ENCODE data around the gene PLCH1. TPM values are rescaled to one million over a fixed set of nuclear protein-coding genes. Genes with fewer than 3 reads are reported as not detected.

Gene PLCH1
- total RNA-seq, 1 experiment from 2014 or later = 5.2 TPM

DNA sequence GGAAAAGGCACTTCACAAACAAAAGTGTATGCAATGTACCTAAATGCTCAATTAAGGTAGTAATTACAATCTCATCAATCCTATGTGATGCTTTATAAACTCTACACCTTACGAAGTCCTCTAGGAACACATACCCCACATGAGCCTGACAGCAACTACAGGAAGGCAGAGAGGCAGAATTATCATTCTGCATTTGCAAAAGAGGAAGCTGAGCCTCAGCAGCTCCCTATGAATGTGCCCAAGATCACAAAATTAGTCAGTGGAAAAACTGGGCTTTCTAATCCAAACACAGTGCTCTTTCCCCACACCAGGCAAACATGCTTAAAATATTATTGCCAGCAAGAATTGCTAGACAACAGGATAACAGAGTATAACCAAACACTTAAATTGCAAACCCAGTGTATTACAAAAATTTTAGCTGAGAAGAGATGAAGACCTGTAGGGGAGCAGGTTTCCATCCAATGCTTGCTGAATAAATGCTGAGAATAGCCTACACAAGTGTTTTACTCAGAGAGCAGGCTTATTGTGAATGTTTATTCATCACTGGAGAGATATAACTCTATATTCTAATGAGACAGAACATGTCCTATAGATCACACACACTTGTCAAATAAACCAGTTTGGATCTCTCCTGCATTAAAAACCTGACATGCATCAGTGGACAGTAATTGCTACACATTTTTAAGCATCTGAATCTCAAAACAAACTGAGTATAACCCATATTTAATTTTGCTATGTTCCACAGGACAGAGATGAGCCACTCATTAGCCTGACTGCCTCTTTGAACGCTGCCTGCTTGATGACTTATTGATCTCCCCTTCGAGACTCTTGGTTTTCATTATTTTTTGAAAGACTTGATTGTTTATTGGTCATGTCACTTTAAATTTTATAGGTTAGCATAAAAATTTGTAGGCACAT, 62.2 kb downstream of the PLCH1 start:
- no peaks in the 10 kb centered on the region for H3K27me3 ChIP-seq (ENCODE audit: control insufficient read depth, insufficient read depth, low read length)
- no peak overlapping the region for H3K4me3 ChIP-seq (ENCODE audit: insufficient read depth, low read depth, low read length)
- no peak for DNase-seq
- no peaks in the 10 kb centered on the region for H3K36me3 ChIP-seq (replicated peaks; ENCODE audit: control insufficient read depth, insufficient read depth, low read length)

DNA sequence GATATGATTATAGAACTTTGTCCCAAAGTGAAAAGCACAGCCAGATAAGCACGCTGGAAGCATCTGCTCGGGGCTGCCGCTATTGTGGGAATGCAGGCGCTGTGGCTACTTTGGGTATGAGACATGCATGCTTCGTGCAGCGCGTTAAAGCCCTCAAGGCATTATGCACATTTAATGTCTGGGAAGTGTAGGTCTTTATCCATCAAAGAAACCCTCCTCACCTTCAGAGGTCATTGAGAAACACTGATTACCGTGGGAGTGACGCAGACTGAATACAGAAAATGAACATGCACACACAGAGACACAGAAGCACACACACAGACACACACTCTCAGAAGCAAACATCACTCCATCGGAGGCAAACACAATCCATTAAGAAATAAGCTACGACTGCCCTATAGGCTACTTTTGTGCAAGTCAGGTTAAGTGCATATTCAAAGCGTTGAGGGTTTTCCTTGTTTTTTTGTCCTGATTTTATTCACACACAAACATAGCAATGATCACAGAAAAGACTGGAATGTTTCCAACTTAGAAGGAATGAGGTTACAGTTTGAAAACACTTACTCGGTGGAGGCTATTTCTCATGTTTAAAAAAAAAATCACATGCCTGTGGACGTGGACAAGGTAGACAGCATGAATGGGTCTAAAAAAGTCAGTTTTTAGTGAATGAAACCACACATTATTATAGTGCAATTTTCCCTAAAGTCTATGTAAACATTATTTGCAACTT, 68.5 kb downstream of the PLCH1 start:
- no peak for DNase-seq
- Histone ChIP-seq H3K4me3 (ENCODE audit: insufficient read depth, low read depth, low read length) (no peak overlapping the region), H3K27me3 (ENCODE audit: control insufficient read depth, insufficient read depth, low read length) (0 out of 2 replicates have a peak, but pooled peaks cover 2% of the 10 kb centered on the region), H3K36me3 (replicated peaks; ENCODE audit: control insufficient read depth, insufficient read depth, low read length) (no peaks in the 10 kb centered on the region)

DNA sequence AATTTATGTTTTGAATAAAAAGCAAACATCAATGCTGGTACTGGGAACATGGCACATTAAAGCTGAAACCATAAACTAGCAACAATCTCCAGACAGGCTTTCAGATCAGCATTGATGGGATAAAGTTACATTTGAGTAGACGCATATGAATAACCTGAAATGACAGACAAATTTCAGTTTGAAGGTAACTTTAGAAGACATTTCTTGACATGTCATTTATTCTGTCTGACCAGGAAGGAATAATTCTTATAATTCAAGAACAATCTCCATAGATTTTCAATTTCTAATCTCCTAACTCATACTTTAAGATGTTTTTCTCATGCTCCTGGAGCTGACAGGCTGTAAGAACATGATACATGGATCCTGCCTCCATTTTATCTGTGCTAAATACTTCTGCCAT, 69.8 kb downstream of the PLCH1 start:
- Histone ChIP-seq H3K36me3 (replicated peaks; ENCODE audit: control insufficient read depth, insufficient read depth, low read length) (no peaks in the 10 kb centered on the region), H3K4me3 (ENCODE audit: insufficient read depth, low read depth, low read length) (no peak overlapping the region), H3K27me3 (ENCODE audit: control insufficient read depth, insufficient read depth, low read length) (0 out of 2 replicates have a peak, but pooled peaks cover 2% of the 10 kb centered on the region)
- DNase-seq = no peak

DNA sequence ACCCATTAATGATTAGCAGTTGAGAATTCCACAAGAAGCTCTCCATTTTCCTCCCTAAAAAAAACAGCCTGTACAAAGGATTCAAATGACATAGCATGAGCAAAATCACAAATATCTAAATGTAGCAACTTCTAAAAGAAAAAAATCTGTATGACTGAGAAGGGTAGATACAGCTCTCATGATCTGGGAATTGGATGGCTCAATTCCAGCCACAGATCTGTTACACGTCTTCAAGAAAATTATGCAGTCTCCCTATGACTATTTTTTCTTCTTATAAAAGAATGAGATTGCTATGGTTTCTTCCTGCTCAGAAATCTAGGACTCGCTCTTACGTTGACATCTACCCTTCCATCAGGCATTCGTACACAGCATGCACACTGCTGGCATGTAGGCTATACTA, 71.5 kb downstream of the PLCH1 start:
- H3K27me3 ChIP-seq (ENCODE audit: control insufficient read depth, insufficient read depth, low read length) = 0 out of 2 replicates have a peak, but pooled peaks cover 2% of the 10 kb centered on the region

DNA sequence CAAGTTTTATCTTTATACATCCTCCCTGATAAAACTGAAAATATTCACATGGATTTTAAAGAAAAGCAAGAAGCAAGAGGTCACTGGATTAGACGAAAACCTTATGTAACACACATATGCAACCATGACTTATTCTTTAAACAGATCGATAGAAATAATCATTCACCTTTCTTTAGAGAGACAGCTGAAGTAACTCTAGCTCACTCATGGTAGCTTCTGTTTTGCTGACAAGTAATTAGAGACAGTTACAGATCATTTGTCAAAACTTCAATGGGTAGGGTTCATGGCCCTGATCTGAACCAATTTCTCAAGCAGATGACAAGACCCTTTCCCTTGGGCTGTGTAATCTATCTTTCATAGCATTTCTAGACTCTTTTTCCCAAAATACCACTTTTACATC, 74.5 kb downstream of the PLCH1 start:
- Histone ChIP-seq H3K36me3 (replicated peaks; ENCODE audit: control insufficient read depth, insufficient read depth, low read length) (no peaks in the 10 kb centered on the region), H3K4me3 (ENCODE audit: insufficient read depth, low read depth, low read length) (no peak overlapping the region), H3K27me3 (ENCODE audit: control insufficient read depth, insufficient read depth, low read length) (no peaks in the 10 kb centered on the region)
- DNase-seq = no peak

More for the DNA sequence above, 71.5 kb downstream of the PLCH1 start:
- DNase-seq = no peak
- no peak overlapping the region for H3K4me3 ChIP-seq (ENCODE audit: insufficient read depth, low read depth, low read length)
- no peaks in the 10 kb centered on the region for H3K36me3 ChIP-seq (replicated peaks; ENCODE audit: control insufficient read depth, insufficient read depth, low read length)

DNA sequence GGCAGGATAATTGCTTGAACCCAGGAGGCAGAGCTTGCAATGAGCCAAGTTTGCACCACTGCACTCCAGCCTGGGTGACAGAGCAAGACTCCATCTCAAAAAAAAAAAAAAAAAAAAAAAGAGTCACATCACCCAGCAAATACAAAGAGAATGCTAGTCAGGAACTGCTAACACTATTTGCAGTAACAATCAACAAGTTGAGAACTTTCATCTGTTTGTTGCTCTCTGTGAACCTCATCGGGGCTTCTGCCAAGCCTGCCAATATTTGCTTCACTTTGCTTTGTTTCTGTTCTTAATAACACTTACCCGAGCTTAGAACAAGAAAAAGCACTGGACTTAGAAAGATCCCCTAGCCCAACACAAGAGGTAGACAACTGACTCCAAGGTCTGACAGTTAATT, 76.9 kb downstream of the PLCH1 start:
- DNase-seq = no peak
- no peaks in the 10 kb centered on the region for H3K27me3 ChIP-seq (ENCODE audit: control insufficient read depth, insufficient read depth, low read length)
- no peaks in the 10 kb centered on the region for H3K36me3 ChIP-seq (replicated peaks; ENCODE audit: control insufficient read depth, insufficient read depth, low read length)
- no peak overlapping the region for H3K4me3 ChIP-seq (ENCODE audit: insufficient read depth, low read depth, low read length)

- no peaks in the 10 kb centered on the region for H3K27me3 ChIP-seq (ENCODE audit: control insufficient read depth, insufficient read depth, low read length)
- no peak overlapping the region for H3K4me3 ChIP-seq (ENCODE audit: insufficient read depth, low read depth, low read length)
- DNase-seq = no peak
- H3K36me3 ChIP-seq (replicated peaks; ENCODE audit: control insufficient read depth, insufficient read depth, low read length) = no peaks in the 10 kb centered on the region
These were observed 79.8 kb downstream of the PLCH1 start for GRCh38 chr3:155664925-155665695.

GRCh38 chr3:155663467-155664212, 81.2 kb downstream of the PLCH1 start:
- Histone ChIP-seq H3K27me3 (ENCODE audit: control insufficient read depth, insufficient read depth, low read length) (no peaks in the 10 kb centered on the region), H3K36me3 (replicated peaks; ENCODE audit: control insufficient read depth, insufficient read depth, low read length) (no peaks in the 10 kb centered on the region), H3K4me3 (ENCODE audit: insufficient read depth, low read depth, low read length) (no peak overlapping the region)
- no peak for DNase-seq

DNA sequence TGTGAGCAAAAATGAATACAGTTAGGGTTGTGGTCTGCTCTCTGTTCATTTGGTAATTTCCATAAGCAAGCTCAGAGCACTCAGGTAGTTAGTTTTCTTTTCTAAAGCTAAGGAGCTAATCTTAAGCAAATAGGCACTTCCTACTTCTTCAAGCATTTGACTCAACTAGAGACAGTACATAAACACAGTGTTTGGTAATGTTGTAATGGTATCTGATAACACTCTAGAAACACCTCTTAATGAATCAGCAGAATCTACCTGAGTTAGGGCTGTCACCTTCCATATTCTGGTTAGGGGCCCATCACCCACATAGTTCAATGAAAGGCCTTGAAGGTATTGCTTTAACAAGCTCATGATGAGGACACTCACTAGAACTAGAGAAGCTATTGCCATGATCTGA, 83.1 kb downstream of the PLCH1 start:
- Histone ChIP-seq H3K4me3 (ENCODE audit: insufficient read depth, low read depth, low read length) (no peak overlapping the region), H3K36me3 (replicated peaks; ENCODE audit: control insufficient read depth, insufficient read depth, low read length) (no peaks in the 10 kb centered on the region), H3K27me3 (ENCODE audit: control insufficient read depth, insufficient read depth, low read length) (no peaks in the 10 kb centered on the region)
- DNase-seq = no peak

DNA sequence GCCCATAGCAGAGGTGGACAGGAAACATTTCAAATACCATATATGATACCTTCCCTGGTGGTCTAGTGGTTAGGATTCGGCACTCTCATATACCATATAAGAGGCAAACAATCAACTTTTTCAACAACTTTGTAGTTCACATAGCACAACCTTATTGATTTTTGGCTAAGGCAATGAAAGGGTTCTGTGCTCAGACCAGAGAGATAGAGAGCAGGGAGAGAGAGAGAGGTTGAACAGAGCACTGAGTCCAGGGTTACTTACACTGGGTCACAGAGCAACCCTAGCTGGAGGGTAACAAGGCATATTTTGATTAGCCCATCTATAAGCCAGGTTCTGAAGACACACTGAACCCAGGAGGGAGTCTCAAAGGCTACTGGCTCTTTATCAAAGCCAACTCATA, 83.8 kb downstream of the PLCH1 start:
- no peak overlapping the region for H3K4me3 ChIP-seq (ENCODE audit: insufficient read depth, low read depth, low read length)

GRCh38 chr3:155658671-155659261, 86.1 kb downstream of the PLCH1 start:
- DNase-seq = no peak
- Histone ChIP-seq H3K4me3 (ENCODE audit: insufficient read depth, low read depth, low read length) (no peak overlapping the region), H3K36me3 (replicated peaks; ENCODE audit: control insufficient read depth, insufficient read depth, low read length) (no peaks in the 10 kb centered on the region), H3K27me3 (ENCODE audit: control insufficient read depth, insufficient read depth, low read length) (no peaks in the 10 kb centered on the region)

More for the DNA sequence above, 83.8 kb downstream of the PLCH1 start:
- DNase-seq = no peak
- Histone ChIP-seq H3K36me3 (replicated peaks; ENCODE audit: control insufficient read depth, insufficient read depth, low read length) (no peaks in the 10 kb centered on the region), H3K27me3 (ENCODE audit: control insufficient read depth, insufficient read depth, low read length) (no peaks in the 10 kb centered on the region)

- no peak for DNase-seq
- Histone ChIP-seq H3K36me3 (replicated peaks; ENCODE audit: control insufficient read depth, insufficient read depth, low read length) (no peaks in the 10 kb centered on the region), H3K4me3 (ENCODE audit: insufficient read depth, low read depth, low read length) (no peak overlapping the region), H3K27me3 (ENCODE audit: control insufficient read depth, insufficient read depth, low read length) (no peaks in the 10 kb centered on the region)
These were observed 86.9 kb downstream of the PLCH1 start for GRCh38 chr3:155658006-155658405.

DNA sequence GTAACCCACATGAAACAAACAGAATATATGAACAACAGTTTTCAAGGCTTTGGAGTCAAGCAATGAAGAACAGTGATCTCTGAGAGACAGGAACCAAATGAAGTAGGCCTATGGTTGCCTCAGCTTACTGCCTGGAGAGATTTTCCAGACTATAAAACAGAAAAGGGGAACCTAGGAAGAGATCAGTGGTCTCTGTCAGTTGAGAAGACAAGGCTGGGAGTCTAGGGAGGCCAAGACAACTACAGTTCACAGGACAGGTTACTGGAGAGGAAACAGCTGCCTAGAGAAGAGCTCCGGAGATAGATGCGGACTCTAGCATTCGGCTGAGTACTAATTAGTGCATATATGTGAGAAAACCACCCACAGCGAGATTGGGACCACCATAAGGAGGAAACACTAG, 87.7 kb downstream of the PLCH1 start:
- DNase-seq = no peak

GRCh38 chr3:155656466-155656865, 88.4 kb downstream of the PLCH1 start:
- Histone ChIP-seq H3K36me3 (replicated peaks; ENCODE audit: control insufficient read depth, insufficient read depth, low read length) (no peaks in the 10 kb centered on the region), H3K4me3 (ENCODE audit: insufficient read depth, low read depth, low read length) (no peak overlapping the region), H3K27me3 (ENCODE audit: control insufficient read depth, insufficient read depth, low read length) (no peaks in the 10 kb centered on the region)
- DNase-seq = no peak

More for the DNA sequence above, 87.7 kb downstream of the PLCH1 start:
- Histone ChIP-seq H3K4me3 (ENCODE audit: insufficient read depth, low read depth, low read length) (no peak overlapping the region), H3K27me3 (ENCODE audit: control insufficient read depth, insufficient read depth, low read length) (no peaks in the 10 kb centered on the region), H3K36me3 (replicated peaks; ENCODE audit: control insufficient read depth, insufficient read depth, low read length) (no peaks in the 10 kb centered on the region)
